CD4-positive, alpha-beta T cell treated with Interleukin-15 for 1 hour (primary cell): Measurements from ENCODE around the gene CYRIA.
A peak's percentile ranks its signal among the peaks of the same experiment; 100 is the strongest.

ENCODE experiments used
- DNase-seq: peaks from one replicate; pipeline ENCODE4 v3.0.0-alpha.2; 2020

CYRIA gene

GRCh38 chr2:16626997-16627605, 38.5 kb downstream of the CYRIA start:
- no peak for DNase-seq

GRCh38 chr2:16626497-16626896, 39.1 kb downstream of the CYRIA start:
- DNase-seq = no peak

DNA sequence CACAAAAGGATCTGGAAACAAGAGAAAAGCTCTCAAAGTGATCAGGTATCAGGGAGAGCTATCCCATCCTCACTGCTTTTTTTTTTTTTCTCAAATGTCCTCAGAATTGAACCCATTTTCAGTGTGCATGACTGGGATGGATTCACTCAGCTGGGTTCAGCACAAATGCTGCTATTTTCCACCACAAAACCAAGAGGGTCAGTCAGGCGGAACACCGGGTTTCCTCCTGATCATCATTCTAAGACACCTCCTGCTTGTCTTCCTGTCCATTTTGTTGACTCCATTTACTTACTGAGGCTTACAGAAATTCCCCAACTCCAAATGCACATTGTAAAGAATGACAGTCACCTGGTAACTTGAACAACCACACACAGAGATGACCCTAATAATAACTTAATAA, 39.9 kb downstream of the CYRIA start:
- DNase-seq = no peak

DNA sequence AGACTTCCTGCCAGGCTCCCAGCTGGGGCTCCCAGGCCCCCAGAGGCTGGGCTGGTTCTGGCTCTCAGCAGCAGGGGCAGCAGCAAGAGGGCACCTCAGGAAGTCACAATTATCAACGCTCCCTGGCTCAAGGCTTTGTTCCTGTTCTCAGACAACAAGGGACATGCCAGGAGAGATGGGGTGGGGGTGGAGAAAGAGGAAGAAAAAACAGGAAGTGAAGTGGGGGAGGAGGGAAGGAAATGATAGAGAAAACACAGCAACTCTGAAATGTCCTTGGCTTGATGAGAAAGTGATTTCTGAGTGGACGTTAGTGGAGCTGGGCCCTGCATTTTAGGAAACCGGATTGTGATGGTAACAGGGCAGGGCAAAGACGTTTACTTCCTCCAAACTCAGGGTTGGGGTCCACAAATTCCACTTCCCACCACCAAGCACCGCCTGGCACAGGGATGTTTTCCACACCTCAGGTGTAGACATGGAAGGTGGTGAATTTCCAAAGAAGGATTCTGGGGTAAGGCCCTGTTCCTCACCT, 40.4 kb downstream of the CYRIA start:
- peak; percentile 69 for DNase-seq

DNA sequence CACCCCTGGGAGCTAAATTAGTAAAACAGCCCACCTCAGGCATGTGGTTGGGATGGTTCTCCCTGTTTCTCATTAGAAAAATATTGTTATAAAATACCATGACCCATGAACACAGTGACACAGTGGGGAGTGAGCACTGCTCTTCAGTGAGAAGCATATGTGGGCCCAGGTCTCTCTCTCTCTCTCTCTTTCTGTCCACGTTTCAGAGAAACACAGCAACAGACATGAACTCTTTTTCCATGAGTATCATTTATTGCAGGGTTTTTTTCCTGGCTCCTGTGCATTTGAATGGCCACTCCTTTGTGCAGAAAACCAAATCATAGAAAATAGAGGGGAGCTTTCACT, 41.2 kb downstream of the CYRIA start:
- no peak for DNase-seq

GRCh38 chr2:16623564-16624435, 41.8 kb downstream of the CYRIA start:
- DNase-seq = no peak

GRCh38 chr2:16623031-16623430, 42.6 kb downstream of the CYRIA start:
- DNase-seq = no peak

DNA sequence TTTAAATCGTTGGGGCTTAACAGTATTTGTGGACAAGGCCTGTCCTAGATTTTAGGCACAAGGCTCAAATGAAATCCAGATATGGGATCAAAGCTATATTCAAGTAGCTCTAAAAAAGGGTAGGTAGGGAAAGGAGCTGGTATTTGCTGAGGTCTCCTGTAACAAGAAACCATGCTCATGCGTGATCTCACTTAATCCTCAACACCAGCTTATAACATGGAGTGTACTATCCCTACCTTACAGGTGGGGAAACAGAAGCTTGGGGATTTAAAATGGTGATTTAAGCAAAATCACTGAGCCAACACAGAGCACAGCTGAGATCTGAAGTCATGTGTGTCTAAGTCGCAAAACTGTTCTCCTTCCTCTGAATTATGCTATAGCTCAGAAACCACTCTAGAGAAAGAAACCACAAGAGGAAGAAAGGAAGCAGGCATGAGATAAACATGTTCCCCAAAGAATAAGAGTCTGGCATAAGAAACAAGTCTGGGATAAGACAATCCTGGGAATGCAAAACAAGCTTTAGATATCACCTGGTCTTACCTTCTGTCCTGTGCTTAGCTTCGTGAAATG, 43.1 kb downstream of the CYRIA start:
- DNase-seq = no peak

DNA sequence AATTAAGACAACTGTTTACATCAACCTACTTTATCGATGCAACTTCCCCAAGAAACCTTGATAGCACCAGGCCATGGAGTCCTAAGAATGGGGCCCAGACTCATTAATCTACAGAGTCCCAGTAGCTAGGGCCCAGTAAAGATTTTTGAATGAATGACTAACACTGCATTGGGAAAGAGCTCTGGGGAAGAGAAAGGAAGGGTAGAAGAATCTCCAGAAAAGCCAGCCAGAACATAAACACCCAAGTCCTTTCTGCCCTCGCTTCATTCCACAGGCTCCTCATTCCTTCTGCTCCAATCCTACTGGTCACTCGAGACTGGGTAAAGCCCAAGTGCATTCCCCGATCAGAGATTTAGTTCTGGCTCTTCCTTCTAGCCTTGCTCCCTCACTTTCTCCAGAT, 44.3 kb downstream of the CYRIA start:
- DNase-seq = no peak

DNA sequence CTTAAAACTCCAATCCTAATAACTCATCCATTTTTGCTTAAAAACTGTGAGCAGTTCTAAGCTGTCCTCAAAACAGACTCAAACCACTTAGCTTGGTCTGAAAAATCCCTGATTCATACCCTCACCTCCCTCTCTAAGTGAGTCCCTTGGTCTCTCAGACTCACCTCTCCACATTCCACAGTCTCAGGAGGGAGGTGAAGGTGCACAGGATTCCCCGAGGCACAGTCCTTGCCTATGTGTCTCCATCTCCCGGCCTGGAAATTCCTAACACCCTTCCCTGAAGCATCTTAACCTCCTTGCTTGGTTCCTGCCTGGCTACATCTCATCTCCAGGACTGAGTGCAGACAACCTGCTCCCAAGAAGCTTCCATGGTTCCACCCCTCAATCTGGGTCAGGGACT, 45.0 kb downstream of the CYRIA start:
- DNase-seq = no peak

DNA sequence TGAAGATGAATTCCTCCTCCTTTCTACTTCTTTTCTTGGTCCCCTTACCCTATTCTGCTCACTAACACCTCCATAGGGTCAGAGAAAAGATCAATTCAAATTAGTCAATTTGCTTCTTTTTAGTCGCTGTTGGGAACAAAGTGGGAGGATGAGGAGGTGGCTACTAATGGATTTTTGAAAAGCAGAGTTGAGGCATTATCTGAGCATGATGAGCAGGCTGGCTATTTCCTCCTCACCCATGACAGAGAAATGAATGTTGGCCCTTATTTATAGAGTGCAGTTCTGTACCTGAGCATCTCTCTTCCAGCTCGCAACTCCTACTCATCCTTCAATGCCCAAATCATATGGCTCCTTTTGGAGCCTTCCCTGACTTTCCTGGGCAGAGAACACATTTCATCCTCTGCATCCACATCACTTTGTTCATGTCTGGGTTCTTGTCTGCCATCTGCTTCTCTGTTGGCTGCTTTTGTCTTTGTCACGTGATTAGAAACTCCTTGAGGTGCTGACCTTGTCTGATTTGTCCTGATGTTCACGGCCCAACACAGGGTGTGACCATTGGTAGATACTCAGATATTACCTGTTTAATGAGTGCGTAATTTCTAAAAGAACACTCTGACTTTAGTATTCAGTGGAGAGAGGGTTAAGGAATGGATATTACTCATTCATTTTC, 45.9 kb downstream of the CYRIA start:
- DNase-seq = no peak

GRCh38 chr2:16617282-16618266, 48.1 kb downstream of the CYRIA start:
- no peak for DNase-seq
